ENCODE results near the gene EPM2AIP1. TPM values are rescaled to one million over a fixed set of nuclear protein-coding genes. Genes with fewer than 3 reads are reported as not detected.

The EPM2AIP1 gene
- polyA plus RNA-seq, 2 of the 4 experiments (the other 2 are of a cell fraction) = 10.3 to 15.7 TPM

- no peak for TF ChIP-seq CTCF (IDR thresholded peaks at IDR 0.05)
- no peak for TF ChIP-seq KDM5A (IDR thresholded peaks at IDR 0.05)
- no peak for TF ChIP-seq MYC (IDR thresholded peaks at IDR 0.05; ENCODE audit: borderline replicate concordance, low read length)
- no peak for TF ChIP-seq HMGXB4 (CRISPR knock-in tag; IDR thresholded peaks at IDR 0.05; ENCODE audit: borderline replicate concordance)
- TF ChIP-seq ZC3H11A (IDR thresholded peaks at IDR 0.05) = no peak
- TF ChIP-seq USF2 (IDR thresholded peaks at IDR 0.05) = no peak
Observed at GRCh38 chr3:36991147-36991546, 1.8 kb downstream of the EPM2AIP1 start (continued).

GRCh38 chr3:36989568-36989967 is 3.4 kb downstream of the EPM2AIP1 start:
- Histone ChIP-seq H3K9me3 (no peaks in the 10 kb centered on the region), H3K4me2 (peak overlapping the region; percentile 96), H3K4me1 (peaks cover 30% of the 10 kb centered on the region), H3K27ac (no peak overlapping the region), H3K4me3 (no peak overlapping the region)
- ChIA-PET CTCF (interaction anchor here (2.8 kb wide), 1 partner anchor 31 kb away, joined by 7 read pairs; no protein-coding TSS in a partner anchor), POLR2A (no interaction called here)
- ATAC-seq (no peak), DNase-seq (ENCODE audit: low read depth in 1 of 2, low spot score in 1 of 2) (no peak), FAIRE-seq (no peak)
- TF ChIP-seq CHD4 (IDR thresholded peaks at IDR 0.05; ENCODE audit: borderline replicate concordance) = no peak
- no peak for TF ChIP-seq ZC3H11A (IDR thresholded peaks at IDR 0.05)
- no peak for TF ChIP-seq RNF2 (IDR thresholded peaks at IDR 0.05; ENCODE audit: borderline replicate concordance, low read depth)
- no peak for TF ChIP-seq HOXA7 (CRISPR knock-in tag; IDR thresholded peaks at IDR 0.05)
- no peak for TF ChIP-seq NPAS2 (CRISPR knock-in tag; IDR thresholded peaks at IDR 0.05; ENCODE audit: borderline replicate concordance)
- TF ChIP-seq NR3C1 (IDR thresholded peaks at IDR 0.05) = no peak
- no peak for TF ChIP-seq MAFK (IDR thresholded peaks at IDR 0.05; ENCODE audit: partially characterized antibody)
- no peak for TF ChIP-seq ZFP36 (IDR thresholded peaks at IDR 0.05; ENCODE audit: borderline replicate concordance, partially characterized antibody)

GRCh38 chr3:36989005-36989404 is 3.9 kb downstream of the EPM2AIP1 start:
- H3K4me1 ChIP-seq = peaks cover 27% of the 10 kb centered on the region
- FAIRE-seq (no peak), DNase-seq (ENCODE audit: low read depth in 1 of 2, low spot score in 1 of 2) (no peak), ATAC-seq (no peak)
- POLR2A ChIA-PET = interaction anchor here (0.7 kb wide), 1 partner anchor 142 kb away, joined by 11 read pairs; no protein-coding TSS in a partner anchor
- H3K4me3 ChIP-seq = no peak overlapping the region
- peak overlapping the region; percentile 96 for H3K4me2 ChIP-seq
- H3K27ac ChIP-seq = no peak overlapping the region
- no peaks in the 10 kb centered on the region for H3K9me3 ChIP-seq
- CTCF ChIA-PET = no interaction called here
- TF ChIP-seq FOXS1 (CRISPR knock-in tag; IDR thresholded peaks at IDR 0.05) (no peak), CBX2 (IDR thresholded peaks at IDR 0.05; ENCODE audit: borderline replicate concordance, low read depth) (no peak), NFE2L2 (conservative IDR thresholded peaks at IDR 0.05; ENCODE audit: low read length) (no peak), TP53 (CRISPR knock-in tag; IDR thresholded peaks at IDR 0.05) (no peak), ZC3H11A (IDR thresholded peaks at IDR 0.05) (no peak), E2F6 (IDR thresholded peaks at IDR 0.05; ENCODE audit: borderline replicate concordance, low read depth) (no peak), CEBPB (IDR thresholded peaks at IDR 0.05) (no peak), JUNB (IDR thresholded peaks at IDR 0.05) (no peak), RARB (CRISPR knock-in tag; IDR thresholded peaks at IDR 0.05) (no peak), PHF8 (IDR thresholded peaks at IDR 0.05; ENCODE audit: borderline replicate concordance, low read depth) (no peak), HOXB5 (CRISPR knock-in tag; IDR thresholded peaks at IDR 0.05) (no peak), HOXA7 (CRISPR knock-in tag; IDR thresholded peaks at IDR 0.05) (no peak), CTCF (IDR thresholded peaks at IDR 0.05) (no peak), SMC3 (IDR thresholded peaks at IDR 0.05) (no peak), MAX (IDR thresholded peaks at IDR 0.05) (no peak), FOSL2 (IDR thresholded peaks at IDR 0.05) (no peak), FOSL2 (CRISPR knock-in tag; IDR thresholded peaks at IDR 0.05) (no peak), NPAS2 (CRISPR knock-in tag; IDR thresholded peaks at IDR 0.05; ENCODE audit: borderline replicate concordance) (no peak), HOXB13 (CRISPR knock-in tag; IDR thresholded peaks at IDR 0.05; ENCODE audit: low read depth) (no peak), RNF2 (IDR thresholded peaks at IDR 0.05; ENCODE audit: borderline replicate concordance, low read depth) (no peak)
- WGBS (ENCODE audit: missing lambda C conversion rate) = 94% methylated on average over 3 of the region's 3 CpGs
